ENCODE data around the gene INTS1. TPM values are rescaled to one million over a fixed set of nuclear protein-coding genes. Genes with fewer than 3 reads are reported as not detected.

INTS1 gene
- total RNA-seq, 1 donor from 2014 or later, result 134 TPM

GRCh38 chr7:1514407-1514806 is 10.2 kb upstream of the INTS1 start:
- peaks cover 5% of the 10 kb centered on the region for H3K9me3 Mint-ChIP-seq
- no peaks in the 10 kb centered on the region for H3K4me1 Mint-ChIP-seq (ENCODE audit: unreplicated experiment)
- TF ChIP-seq, protein P1, sequence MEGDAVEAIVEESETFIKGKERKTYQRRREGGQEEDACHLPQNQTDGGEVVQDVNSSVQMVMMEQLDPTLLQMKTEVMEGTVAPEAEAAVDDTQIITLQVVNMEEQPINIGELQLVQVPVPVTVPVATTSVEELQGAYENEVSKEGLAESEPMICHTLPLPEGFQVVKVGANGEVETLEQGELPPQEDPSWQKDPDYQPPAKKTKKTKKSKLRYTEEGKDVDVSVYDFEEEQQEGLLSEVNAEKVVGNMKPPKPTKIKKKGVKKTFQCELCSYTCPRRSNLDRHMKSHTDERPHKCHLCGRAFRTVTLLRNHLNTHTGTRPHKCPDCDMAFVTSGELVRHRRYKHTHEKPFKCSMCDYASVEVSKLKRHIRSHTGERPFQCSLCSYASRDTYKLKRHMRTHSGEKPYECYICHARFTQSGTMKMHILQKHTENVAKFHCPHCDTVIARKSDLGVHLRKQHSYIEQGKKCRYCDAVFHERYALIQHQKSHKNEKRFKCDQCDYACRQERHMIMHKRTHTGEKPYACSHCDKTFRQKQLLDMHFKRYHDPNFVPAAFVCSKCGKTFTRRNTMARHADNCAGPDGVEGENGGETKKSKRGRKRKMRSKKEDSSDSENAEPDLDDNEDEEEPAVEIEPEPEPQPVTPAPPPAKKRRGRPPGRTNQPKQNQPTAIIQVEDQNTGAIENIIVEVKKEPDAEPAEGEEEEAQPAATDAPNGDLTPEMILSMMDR (conservative IDR thresholded peaks at IDR 0.05), result no peak
- no peaks in the 10 kb centered on the region for H3K27me3 Mint-ChIP-seq
- no peak for DNase-seq (ENCODE audit: extremely low spot score, unreplicated experiment)
- no peaks in the 10 kb centered on the region for H3K36me3 Mint-ChIP-seq
- no peak overlapping the region for H3K27ac Mint-ChIP-seq
- H3K4me3 Mint-ChIP-seq, result no peak overlapping the region

DNA sequence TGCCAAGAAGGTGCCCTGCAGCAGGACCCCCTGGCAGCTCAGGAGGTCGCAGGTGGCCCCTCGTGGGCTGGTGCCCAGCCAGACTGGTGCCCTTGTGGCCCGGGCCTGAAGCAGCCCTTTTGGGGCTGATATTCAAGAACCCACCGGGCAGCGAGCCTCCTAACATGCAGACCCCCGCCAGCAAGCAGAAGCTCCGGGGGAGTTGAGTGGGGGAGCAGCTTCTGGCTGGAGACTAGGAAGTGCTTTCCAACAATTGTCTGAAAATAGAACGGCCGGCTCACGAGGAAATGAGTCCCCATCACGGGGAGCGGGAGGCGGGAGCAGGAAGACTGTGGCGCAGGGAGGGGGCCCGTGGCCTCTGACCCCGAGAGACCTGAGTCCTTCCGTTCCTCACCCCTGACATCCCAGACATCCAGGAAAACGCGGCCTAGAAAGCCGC is 9.5 kb upstream of the INTS1 start:
- H3K27me3 Mint-ChIP-seq, result no peaks in the 10 kb centered on the region
- no peak overlapping the region for H3K27ac Mint-ChIP-seq
- TF ChIP-seq, protein P1 (conservative IDR thresholded peaks at IDR 0.05), result no peak
- no peak overlapping the region for H3K4me3 Mint-ChIP-seq
- no peaks in the 10 kb centered on the region for H3K4me1 Mint-ChIP-seq (ENCODE audit: unreplicated experiment)
- no peak for DNase-seq (ENCODE audit: extremely low spot score, unreplicated experiment)
- no peaks in the 10 kb centered on the region for H3K36me3 Mint-ChIP-seq
- H3K9me3 Mint-ChIP-seq, result no peaks in the 10 kb centered on the region

GRCh38 chr7:1512781-1513656 is 8.8 kb upstream of the INTS1 start:
- Mint-ChIP-seq H3K9me3 (no peaks in the 10 kb centered on the region), H3K27me3 (no peaks in the 10 kb centered on the region), H3K36me3 (no peaks in the 10 kb centered on the region), H3K4me3 (no peak overlapping the region), H3K4me1 (ENCODE audit: unreplicated experiment) (no peaks in the 10 kb centered on the region), H3K27ac (no peak overlapping the region)
- DNase-seq (ENCODE audit: extremely low spot score, unreplicated experiment), result no peak
- TF ChIP-seq, protein P1 (conservative IDR thresholded peaks at IDR 0.05), result no peak

GRCh38 chr7:1511444-1512422 is 7.5 kb upstream of the INTS1 start:
- Mint-ChIP-seq H3K36me3 (no peaks in the 10 kb centered on the region), H3K4me1 (ENCODE audit: unreplicated experiment) (peaks cover 3% of the 10 kb centered on the region), H3K27me3 (no peaks in the 10 kb centered on the region), H3K9me3 (no peaks in the 10 kb centered on the region), H3K4me3 (no peak overlapping the region), H3K27ac (no peak overlapping the region)
- DNase-seq (ENCODE audit: extremely low spot score, unreplicated experiment), result no peak
- TF ChIP-seq, protein P1 (conservative IDR thresholded peaks at IDR 0.05), result no peak

GRCh38 chr7:1510780-1511154 is 6.6 kb upstream of the INTS1 start:
- Mint-ChIP-seq H3K27ac (no peak overlapping the region), H3K9me3 (no peaks in the 10 kb centered on the region), H3K27me3 (no peaks in the 10 kb centered on the region), H3K36me3 (no peaks in the 10 kb centered on the region), H3K4me3 (no peak overlapping the region), H3K4me1 (ENCODE audit: unreplicated experiment) (peaks cover 4% of the 10 kb centered on the region)
- DNase-seq (ENCODE audit: extremely low spot score, unreplicated experiment), result no peak
- TF ChIP-seq, protein P1 (conservative IDR thresholded peaks at IDR 0.05), result no peak
